ENCODE results near the gene GIMAP4.

- TF ChIP-seq POLR2A (IDR thresholded peaks at IDR 0.05) (no peak), CTCF (IDR thresholded peaks at IDR 0.05) (no peak), EP300 (IDR thresholded peaks at IDR 0.05) (no peak), POLR2AphosphoS5 (IDR thresholded peaks at IDR 0.05) (no peak)
Observed at GRCh38 chr7:150587551-150587950, 20.4 kb downstream of the GIMAP4 start.
